DMS53 treated with DMSO at 0.1 percent for 48 hours (cell line): ENCODE data around the gene ZBTB38.
A peak's percentile ranks its signal among the peaks of the same experiment; 100 is the strongest.

Experiments used
- DNase-seq: peaks from one replicate; lab custom pipeline; 2025; ENCODE audit not compliant: unreplicated experiment; lab: John Stamatoyannopoulos, UW

ZBTB38 gene

GRCh38 chr3:141336672-141337522 is 31.4 kb upstream of the ZBTB38 start:
- no peak for DNase-seq

DNA sequence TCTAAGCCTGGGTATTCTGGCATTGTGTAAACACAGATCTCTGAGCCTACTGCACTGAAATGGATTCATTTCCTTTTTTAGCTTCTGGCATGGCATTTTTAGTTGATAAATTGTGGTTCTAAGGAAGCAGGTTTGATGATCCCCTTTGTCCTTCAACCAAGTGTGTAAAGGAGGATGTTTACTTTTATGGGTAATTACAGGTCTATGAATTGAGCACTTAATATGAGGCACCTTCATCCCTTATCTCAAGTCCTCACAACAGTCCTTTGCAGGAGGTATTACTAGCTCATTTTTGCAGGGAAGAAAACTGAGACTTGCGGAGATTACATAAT is 30.8 kb upstream of the ZBTB38 start:
- DNase-seq: peak; percentile 68

- DNase-seq: no peak
Observed at GRCh38 chr3:141337991-141338390, 30.3 kb upstream of the ZBTB38 start.

- DNase-seq: no peak
Observed at GRCh38 chr3:141338881-141339280, 29.4 kb upstream of the ZBTB38 start.

DNA sequence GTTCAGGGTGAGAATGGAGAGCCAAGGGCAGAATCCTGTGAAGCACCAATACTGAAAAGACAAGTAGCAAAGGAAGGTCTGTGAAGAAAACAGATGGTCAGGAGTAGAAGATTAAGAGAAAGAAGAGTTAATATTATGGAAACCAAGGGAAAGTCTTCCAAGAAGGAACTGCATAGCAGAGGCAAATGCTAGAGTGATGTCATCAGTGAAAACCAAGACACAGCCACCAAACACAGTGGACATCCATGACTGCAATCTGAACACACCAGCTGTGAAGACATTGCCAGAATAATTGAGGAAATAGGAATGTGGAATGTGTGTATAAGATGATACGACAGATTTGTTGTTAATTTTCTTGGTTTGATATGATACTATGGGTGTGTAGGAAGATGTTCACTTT is 26.8 kb upstream of the ZBTB38 start:
- no peak for DNase-seq

- no peak for DNase-seq
Observed at GRCh38 chr3:141342386-141342785, 25.9 kb upstream of the ZBTB38 start.

DNA sequence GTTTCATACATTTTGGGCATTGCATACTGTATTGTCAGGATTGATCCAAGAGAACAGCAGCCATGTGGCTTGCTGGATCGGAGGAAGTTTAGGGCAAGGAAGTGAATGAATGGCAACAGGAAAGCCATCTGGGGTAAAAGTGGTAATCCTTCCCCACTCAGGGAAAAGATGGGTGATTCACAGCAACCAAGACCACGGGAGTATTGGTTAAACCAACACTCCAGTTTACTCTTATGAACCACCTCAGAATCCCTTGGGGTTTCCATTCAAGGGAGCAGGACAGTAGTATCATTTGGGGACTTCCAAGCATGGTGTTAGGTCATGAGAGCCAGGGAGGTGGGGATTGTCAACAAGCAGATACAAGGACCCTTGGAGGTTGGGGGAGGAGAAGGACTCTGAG is 25.2 kb upstream of the ZBTB38 start:
- no peak for DNase-seq

GRCh38 chr3:141343865-141344271 is 24.4 kb upstream of the ZBTB38 start:
- no peak for DNase-seq

DNA sequence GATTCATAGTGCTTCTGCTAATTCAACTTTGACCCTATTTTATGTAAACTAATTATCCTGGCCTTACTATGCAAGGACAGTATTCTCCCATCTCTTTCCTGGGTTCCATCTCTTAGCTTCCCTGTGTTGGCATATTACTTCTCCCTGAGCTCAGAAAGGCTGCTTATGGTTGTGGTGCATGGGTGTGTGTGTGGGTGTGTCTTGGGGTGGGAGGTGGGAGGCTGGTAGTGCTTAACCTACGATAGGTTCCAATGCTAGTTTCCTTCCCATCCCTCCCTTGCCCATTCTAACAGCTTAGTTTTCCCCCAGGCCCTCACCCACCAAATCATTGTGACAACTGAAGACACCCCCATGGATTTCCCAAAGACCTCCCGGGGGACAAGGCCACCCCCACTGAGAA is 22.8 kb upstream of the ZBTB38 start:
- DNase-seq: no peak

DNA sequence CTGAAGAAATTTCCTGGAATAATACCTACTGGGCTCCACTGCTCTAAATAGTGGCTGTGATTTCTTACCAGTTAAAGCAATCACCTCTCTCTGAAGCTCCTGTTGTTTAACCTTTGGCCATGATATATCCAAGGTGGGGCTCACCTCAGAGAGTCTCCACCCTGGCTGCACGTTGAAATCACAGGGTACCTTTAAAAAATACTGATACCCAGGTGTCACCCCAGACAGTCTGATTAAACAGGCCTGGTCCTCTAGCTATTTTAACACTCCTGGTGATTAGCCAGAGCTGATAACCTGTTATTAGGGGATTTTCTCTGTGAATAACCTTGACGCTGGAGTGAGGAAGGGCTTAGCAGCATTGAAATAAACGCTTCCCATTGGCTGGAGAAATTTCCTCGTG is 22.3 kb upstream of the ZBTB38 start:
- DNase-seq: no peak

GRCh38 chr3:141346418-141346817 is 21.9 kb upstream of the ZBTB38 start:
- DNase-seq: no peak

- DNase-seq: no peak
Observed at GRCh38 chr3:141346839-141347238, 21.5 kb upstream of the ZBTB38 start.

- no peak for DNase-seq
Observed at GRCh38 chr3:141348837-141349236, 19.5 kb upstream of the ZBTB38 start.

DNA sequence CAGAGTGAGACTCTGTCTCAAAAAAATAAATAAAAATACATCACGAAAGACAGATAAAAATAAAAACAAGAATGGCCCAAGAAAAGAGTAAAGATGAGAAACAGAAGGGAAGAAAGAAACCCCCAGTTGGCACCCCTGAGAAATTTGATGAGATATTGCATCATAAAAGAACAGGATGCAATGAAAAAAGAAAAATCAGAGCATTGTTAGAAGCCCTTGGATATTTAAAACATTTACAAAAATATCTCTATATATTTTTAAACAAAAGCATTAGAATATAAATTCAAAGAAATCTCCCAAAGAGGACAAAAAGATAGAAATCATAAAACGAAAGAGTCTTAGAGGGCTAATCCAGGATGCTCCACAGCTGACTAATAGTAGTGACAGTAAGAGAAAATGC is 18.6 kb upstream of the ZBTB38 start:
- DNase-seq: no peak

DNA sequence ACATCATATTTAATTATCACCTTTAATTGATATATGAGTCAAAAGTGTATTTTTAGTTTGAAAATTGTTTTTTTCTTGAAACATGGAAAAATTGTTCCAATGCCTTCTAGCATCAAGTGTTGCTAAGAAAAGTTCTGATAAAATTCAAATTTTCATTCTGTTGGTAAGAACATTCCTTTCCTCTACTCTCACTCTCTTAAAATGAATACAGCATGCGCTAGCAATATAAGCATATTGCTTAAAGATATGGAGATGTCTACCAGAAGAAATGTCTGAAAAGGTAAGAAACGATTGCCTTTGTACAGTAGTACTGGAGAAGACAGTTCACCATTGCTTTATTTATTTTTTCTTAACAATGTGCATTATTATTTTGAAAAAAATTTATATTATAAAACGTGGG is 17.6 kb upstream of the ZBTB38 start:
- no peak for DNase-seq

- DNase-seq: no peak
Observed at GRCh38 chr3:141352262-141352984, 15.9 kb upstream of the ZBTB38 start.

GRCh38 chr3:141353652-141354495 is 14.4 kb upstream of the ZBTB38 start:
- no peak for DNase-seq

- no peak for DNase-seq
Observed at GRCh38 chr3:141354517-141354916, 13.8 kb upstream of the ZBTB38 start.

DNA sequence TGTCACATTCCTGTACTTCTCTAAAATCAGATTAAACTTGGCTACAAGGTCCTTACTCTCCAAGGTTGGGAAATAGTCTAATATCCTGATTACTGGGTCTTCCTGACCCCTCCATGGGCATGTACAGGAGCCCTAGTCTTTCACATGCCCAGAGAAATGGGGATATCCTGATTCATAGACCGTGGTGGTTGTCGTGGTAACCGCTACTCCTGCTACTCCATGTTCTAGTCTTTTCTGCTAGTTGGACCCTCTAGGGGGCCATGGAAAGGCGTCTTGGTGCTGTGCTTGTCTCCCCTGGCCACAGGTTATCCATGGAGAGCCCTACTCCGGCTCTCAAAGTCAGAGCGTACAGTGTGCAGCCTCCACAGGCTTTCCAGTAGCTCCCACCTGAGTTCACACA is 13.1 kb upstream of the ZBTB38 start:
- no peak for DNase-seq

DNA sequence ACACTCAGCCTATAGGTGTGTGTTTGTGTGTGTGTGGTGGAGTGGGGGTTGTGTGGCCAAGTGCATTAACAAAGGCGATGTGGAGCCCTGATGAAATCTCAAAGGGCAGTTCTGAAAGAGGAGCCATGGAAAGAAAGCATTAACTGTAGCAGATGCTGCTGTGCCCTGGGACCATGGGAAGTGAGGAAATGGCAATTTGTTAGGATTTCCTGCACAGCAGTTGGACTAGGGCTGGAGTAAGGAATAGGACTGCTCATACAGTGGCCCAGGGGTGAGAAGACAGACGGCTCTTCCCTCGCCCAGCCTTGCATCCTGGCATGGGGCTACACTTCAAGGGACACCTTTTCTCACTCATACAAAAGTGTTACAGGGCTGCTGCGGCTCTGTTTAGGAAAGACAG is 12.3 kb upstream of the ZBTB38 start:
- no peak for DNase-seq

DNA sequence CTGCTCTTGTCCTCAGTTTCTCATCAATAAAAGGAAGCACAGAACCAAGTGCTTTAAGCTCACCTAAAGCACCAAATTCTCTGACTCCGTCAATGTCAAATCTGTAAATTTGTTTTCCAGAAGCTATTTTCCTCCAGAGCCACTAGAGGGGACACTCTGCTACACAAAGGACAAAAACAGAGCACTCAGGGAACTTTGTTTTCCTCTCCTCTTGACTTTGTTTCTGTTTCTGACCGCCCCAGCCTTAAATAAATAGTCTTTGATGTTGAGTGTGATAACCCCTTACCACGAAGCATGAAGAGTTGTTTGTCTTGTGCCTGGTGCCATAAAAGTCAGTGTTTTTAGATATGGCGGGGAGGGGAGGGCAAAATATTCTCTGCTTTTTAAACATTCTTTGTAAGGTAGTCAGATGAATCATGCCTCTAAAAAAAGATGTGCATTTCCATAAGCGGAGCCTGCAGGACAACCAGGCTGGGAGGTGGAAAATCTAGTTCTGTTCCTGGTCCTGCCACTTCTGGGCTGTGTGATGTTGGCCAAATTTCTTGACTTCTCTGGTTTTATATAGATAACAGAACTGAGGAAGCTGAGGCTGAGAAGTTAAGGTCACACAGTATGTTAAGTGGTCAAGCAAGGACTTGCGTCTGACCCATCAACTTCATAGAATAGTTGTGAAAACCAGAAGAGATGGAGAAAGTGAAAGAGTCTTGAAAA is 7.3 kb upstream of the ZBTB38 start:
- peak; percentile 94 for DNase-seq
